ENCODE data around the gene MMP14.

- TF ChIP-seq, protein P1, sequence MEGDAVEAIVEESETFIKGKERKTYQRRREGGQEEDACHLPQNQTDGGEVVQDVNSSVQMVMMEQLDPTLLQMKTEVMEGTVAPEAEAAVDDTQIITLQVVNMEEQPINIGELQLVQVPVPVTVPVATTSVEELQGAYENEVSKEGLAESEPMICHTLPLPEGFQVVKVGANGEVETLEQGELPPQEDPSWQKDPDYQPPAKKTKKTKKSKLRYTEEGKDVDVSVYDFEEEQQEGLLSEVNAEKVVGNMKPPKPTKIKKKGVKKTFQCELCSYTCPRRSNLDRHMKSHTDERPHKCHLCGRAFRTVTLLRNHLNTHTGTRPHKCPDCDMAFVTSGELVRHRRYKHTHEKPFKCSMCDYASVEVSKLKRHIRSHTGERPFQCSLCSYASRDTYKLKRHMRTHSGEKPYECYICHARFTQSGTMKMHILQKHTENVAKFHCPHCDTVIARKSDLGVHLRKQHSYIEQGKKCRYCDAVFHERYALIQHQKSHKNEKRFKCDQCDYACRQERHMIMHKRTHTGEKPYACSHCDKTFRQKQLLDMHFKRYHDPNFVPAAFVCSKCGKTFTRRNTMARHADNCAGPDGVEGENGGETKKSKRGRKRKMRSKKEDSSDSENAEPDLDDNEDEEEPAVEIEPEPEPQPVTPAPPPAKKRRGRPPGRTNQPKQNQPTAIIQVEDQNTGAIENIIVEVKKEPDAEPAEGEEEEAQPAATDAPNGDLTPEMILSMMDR (conservative IDR thresholded peaks at IDR 0.05 in 1 of 2, IDR thresholded peaks at IDR 0.05 in 1 of 2; ENCODE audit: extremely low read depth in 1 of 2, insufficient read depth in 1 of 2, low read depth in 1 of 2, low read length in 2 of 2), result no peak
- TF ChIP-seq EZH2 (IDR thresholded peaks at IDR 0.05; ENCODE audit: borderline replicate concordance, low read length), result no peak
Measured at GRCh38 chr14:22885975-22886374, 49.6 kb downstream of the MMP14 start.

Measured in mammary epithelial cell (primary cell).